Endothelial cell of umbilical vein (primary cell): ENCODE data around the gene IVD. TPM values are rescaled to one million over a fixed set of nuclear protein-coding genes. Genes with fewer than 3 reads are reported as not detected.
A peak's percentile ranks its signal among the peaks of the same experiment; 100 is the strongest.

Experiments
- BruUV-seq: library from RNA; stranded (reverse); fragments of 400-500 nt; replicated peaks from 2 replicates; lab custom pipeline; 2021; lab: Mats Ljungman, UMichigan
- CTCF ChIA-PET: fragments of 300-600, 350-600 bp; sonication (Branson Sonifier 250); formaldehyde crosslinking; loops from one replicate; lab custom pipeline; 2021; ENCODE audit warnings: antibody characterized with exemption, inconsistent platforms; lab: Charles Lee
- POLR2A ChIA-PET: fragments of 300-600, 350-600 bp; sonication (Branson Sonifier 250); formaldehyde crosslinking; loops from one replicate; lab custom pipeline; 2021; ENCODE audit warnings: antibody characterized with exemption, inconsistent platforms; lab: Charles Lee
- DNase-seq: peaks from one replicate; pipeline ENCODE4 v3.0.0-alpha.2; 2011; ENCODE audit warnings: low read depth, low spot score
- FAIRE-seq: peaks from 2 replicates; lab custom pipeline; 2011; peaks lifted over from hg19 to GRCh38; lab: Jason Lieb, UNC
- H2AFZ ChIP-seq: 2 replicates; pipeline ENCODE4 v1.6.0; 2012; ENCODE audit warnings: low read depth, low read length, control low read depth, inconsistent platforms
- H3K27ac ChIP-seq: 2 replicates; pipeline ENCODE4 v1.5.1; 2011; ENCODE audit warnings: low read depth, mild to moderate bottlenecking, control low read depth, low read length, moderate library complexity; ENCODE audit not compliant: insufficient read depth
- H3K27me3 ChIP-seq, 2 experiments: 2 replicates each; pipeline versions ENCODE4 v1.6.0 to v1.6.1; 2011; ENCODE audit warnings: low read length in 2 of 2, mixed read lengths in 1 of 2; ENCODE audit not compliant: control insufficient read depth in 2 of 2, insufficient read depth in 2 of 2
- H3K36me3 ChIP-seq, 2 experiments: 2 replicates in 1 of 2; 3 replicates in 1 of 2; pipeline ENCODE4 v1.5.1; 2011; ENCODE audit warnings: low read length in 2 of 2, mild to moderate bottlenecking in 1 of 2, moderate library complexity in 1 of 2; ENCODE audit not compliant: control insufficient read depth in 2 of 2, insufficient read depth in 2 of 2; ENCODE audit errors: extremely low read depth in 1 of 2
- H3K4me1 ChIP-seq: 3 replicates; pipeline ENCODE4 v1.5.1; 2011; ENCODE audit warnings: mild to moderate bottlenecking, low read length; ENCODE audit not compliant: control insufficient read depth, insufficient read depth; ENCODE audit errors: extremely low read depth
- H3K4me2 ChIP-seq: 2 replicates; pipeline ENCODE4 v1.6.1; 2011; ENCODE audit warnings: low read length, control low read depth, mixed read lengths; ENCODE audit not compliant: insufficient read depth
- H3K4me3 ChIP-seq, 3 experiments: fragments of 200-600 bp in 1 of 3; sonication (generic), shearing (Covaris generic) in 1 of 3; replicated peaks in 1 of 3; 2 replicates each; pipeline ENCODE4 v1.5.1; 2011 to 2016; ENCODE audit warnings: control low read depth in 3 of 3, low read length in 3 of 3, mild to moderate bottlenecking in 2 of 3, inconsistent platforms in 1 of 3, low read depth in 1 of 3, moderate library complexity in 1 of 3; ENCODE audit not compliant: insufficient read depth in 1 of 3
- H3K79me2 ChIP-seq: 2 replicates; pipeline ENCODE4 v1.6.0; 2012; ENCODE audit warnings: low read length, inconsistent platforms; ENCODE audit not compliant: control insufficient read depth, insufficient read depth
- H3K9ac ChIP-seq: replicated peaks from 2 replicates; pipeline ENCODE3; 2011; ENCODE audit warnings: low read length, control low read depth; ENCODE audit not compliant: insufficient read depth; ENCODE audit errors: extremely low read depth
- H3K9me1 ChIP-seq: replicated peaks from 3 replicates; pipeline ENCODE4 v1.6.0; 2011; ENCODE audit warnings: mild to moderate bottlenecking, low read length; ENCODE audit not compliant: control insufficient read depth, insufficient read depth; ENCODE audit errors: extremely low read depth
- H3K9me3 ChIP-seq: replicated peaks from 2 replicates; pipeline ENCODE4 v1.5.1; 2012; ENCODE audit warnings: low read length, inconsistent platforms; ENCODE audit not compliant: control insufficient read depth, insufficient read depth
- H4K20me1 ChIP-seq: replicated peaks from 2 replicates; pipeline ENCODE3; 2011; ENCODE audit warnings: mild to moderate bottlenecking, low read length; ENCODE audit not compliant: control insufficient read depth, insufficient read depth; ENCODE audit errors: extremely low read depth
- EZH2 ChIP-seq: IDR thresholded peaks from 2 replicates; pipeline ENCODE4 v1.6.1; 2012; ENCODE audit warnings: borderline replicate concordance, low read depth, mild to moderate bottlenecking, moderate library complexity, low read length, inconsistent platforms; ENCODE audit not compliant: severe bottlenecking
- FOS ChIP-seq: IDR thresholded peaks from 2 replicates; pipeline ENCODE4 v1.6.1; 2011; ENCODE audit warnings: mild to moderate bottlenecking, low read length, moderate library complexity, borderline replicate concordance; ENCODE audit not compliant: insufficient read depth
- GATA2 ChIP-seq: IDR thresholded peaks from 2 replicates; pipeline ENCODE4 v1.7.0; 2011; ENCODE audit warnings: low read depth, mild to moderate bottlenecking, moderate library complexity, mixed read lengths, low read length; ENCODE audit not compliant: insufficient read length, insufficient read depth
- JUN ChIP-seq: IDR thresholded peaks from 2 replicates; pipeline ENCODE4 v1.6.1; 2011; ENCODE audit warnings: borderline replicate concordance, low read depth; ENCODE audit not compliant: insufficient read length, insufficient read depth
- POLR2A ChIP-seq: IDR thresholded peaks from 2 replicates; pipeline ENCODE4 v1.6.1; 2012; ENCODE audit warnings: low read depth, mild to moderate bottlenecking, control low read depth, low read length
- POLR2AphosphoS5 ChIP-seq: IDR thresholded peaks from 2 replicates; pipeline ENCODE4 v1.6.1; 2012; ENCODE audit warnings: low read depth, mild to moderate bottlenecking, control low read depth, low read length, moderate library complexity; ENCODE audit not compliant: insufficient read depth
- dilution Hi-C: fragments of 300-500 bp; cut with MboI; formaldehyde crosslinking; loops from one replicate; pipeline ENCODE4 v1.15.0; 2019; ENCODE audit warnings: low sequenced_read_pairs; ENCODE audit not compliant: extremely low pct_ligation_motif_present
- intact Hi-C: fragments of 100-400 bp; cut with micrococcal nuclease; formaldehyde crosslinking; loops from one replicate; pipeline ENCODE4 v1.10.0; 2022
- polyA plus RNA-seq, 4 experiments: library from polyadenylated mRNA; depleted of rRNA in 3 of 4; stranded (reverse) in 3 of 4; unstranded in 1 of 4; fragments of >200 nt; gene quantifications; 2 replicates each; pipeline versions ENCODE4 v1.2.1 to v1.2.3, GENCODE V29; 2011 to 2012; ENCODE audit warnings: missing spikeins in 1 of 4
- total RNA-seq: library from RNA; stranded (reverse); gene quantifications from 2 replicates; pipeline ENCODE4 v1.2.3, GENCODE V29; 2021
- TF ChIP-seq, protein P1 (sequence below), 2 donors: IDR thresholded peaks; 1 replicate in 1 of 2; 2 replicates in 1 of 2; pipeline ENCODE4 v1.5.1; 2011; ENCODE audit warnings: low read length in 2 of 2, mild to moderate bottlenecking in 2 of 2, moderate library complexity in 2 of 2, control low read depth in 1 of 2, inconsistent platforms in 1 of 2, low read depth in 1 of 2; ENCODE audit not compliant: insufficient read depth in 1 of 2; ENCODE audit errors: extremely low read depth in 1 of 2

The IVD gene
- total and polyA plus RNA-seq, 2 donors (not counting 3 experiments of a cell fraction or from before 2014, with no cell fraction given) = 34.1 to 62.5 TPM

GRCh38 chr15:40448354-40448753 lies 42.8 kb downstream of the IVD start:
- ChIA-PET CTCF (no interaction called here), POLR2A (no interaction called here)
- H3K27me3 ChIP-seq = no peaks in the 10 kb centered on the region
- no peaks in the 10 kb centered on the region for H3K9me3 ChIP-seq
- dilution Hi-C loops = no loop called here
- intact Hi-C loops = no loop called here
- H3K27ac ChIP-seq = no peak overlapping the region
- no peaks in the 10 kb centered on the region for H3K36me3 ChIP-seq
- no TSS peak for BruUV-seq
- H3K4me3 ChIP-seq = no peak overlapping the region
- peaks cover 28% of the 10 kb centered on the region for H3K79me2 ChIP-seq
- H2AFZ ChIP-seq = no peak overlapping the region
- H3K4me1 ChIP-seq = no peaks in the 10 kb centered on the region
- no peaks in the 10 kb centered on the region for H3K9me1 ChIP-seq
- no peak overlapping the region for H3K9ac ChIP-seq
- no peak for DNase-seq
- no peaks in the 10 kb centered on the region for H4K20me1 ChIP-seq
- no peak for FAIRE-seq
- H3K4me2 ChIP-seq = no peak overlapping the region
- TF ChIP-seq GATA2 (no peak), POLR2AphosphoS5 (no peak), JUN (no peak), FOS (no peak)
- TF ChIP-seq, protein P1, sequence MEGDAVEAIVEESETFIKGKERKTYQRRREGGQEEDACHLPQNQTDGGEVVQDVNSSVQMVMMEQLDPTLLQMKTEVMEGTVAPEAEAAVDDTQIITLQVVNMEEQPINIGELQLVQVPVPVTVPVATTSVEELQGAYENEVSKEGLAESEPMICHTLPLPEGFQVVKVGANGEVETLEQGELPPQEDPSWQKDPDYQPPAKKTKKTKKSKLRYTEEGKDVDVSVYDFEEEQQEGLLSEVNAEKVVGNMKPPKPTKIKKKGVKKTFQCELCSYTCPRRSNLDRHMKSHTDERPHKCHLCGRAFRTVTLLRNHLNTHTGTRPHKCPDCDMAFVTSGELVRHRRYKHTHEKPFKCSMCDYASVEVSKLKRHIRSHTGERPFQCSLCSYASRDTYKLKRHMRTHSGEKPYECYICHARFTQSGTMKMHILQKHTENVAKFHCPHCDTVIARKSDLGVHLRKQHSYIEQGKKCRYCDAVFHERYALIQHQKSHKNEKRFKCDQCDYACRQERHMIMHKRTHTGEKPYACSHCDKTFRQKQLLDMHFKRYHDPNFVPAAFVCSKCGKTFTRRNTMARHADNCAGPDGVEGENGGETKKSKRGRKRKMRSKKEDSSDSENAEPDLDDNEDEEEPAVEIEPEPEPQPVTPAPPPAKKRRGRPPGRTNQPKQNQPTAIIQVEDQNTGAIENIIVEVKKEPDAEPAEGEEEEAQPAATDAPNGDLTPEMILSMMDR (IDR thresholded peaks at IDR 0.05; ENCODE audit: extremely low read depth in 1 of 2, insufficient read depth in 1 of 2, low read depth in 1 of 2, low read length in 2 of 2) = no peak

DNA sequence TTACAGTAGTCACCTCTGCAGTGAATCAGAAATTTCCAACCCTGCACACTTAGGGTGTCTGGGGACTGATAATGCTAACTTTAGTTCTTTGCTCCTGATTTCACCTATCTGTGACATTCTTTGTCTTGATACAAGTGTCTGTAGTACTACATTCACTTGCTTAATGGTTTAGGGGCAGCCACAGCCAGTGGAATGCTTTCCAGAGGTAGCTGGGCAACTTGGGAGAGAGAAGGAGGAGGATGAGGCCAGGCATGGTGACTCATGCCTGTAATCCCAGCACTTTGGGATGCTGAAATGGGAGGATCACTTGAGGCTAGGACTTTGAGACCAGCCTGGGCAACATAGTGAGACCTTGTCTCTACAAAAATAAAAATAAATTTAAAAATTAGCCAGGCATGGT lies 43.7 kb downstream of the IVD start:
- no peaks in the 10 kb centered on the region for H3K4me1 ChIP-seq
- H3K27me3 ChIP-seq = no peaks in the 10 kb centered on the region
- dilution Hi-C loops (no loop called here), intact Hi-C loops (no loop called here)
- POLR2A ChIA-PET = no interaction called here
- H4K20me1 ChIP-seq = no peaks in the 10 kb centered on the region
- no peak overlapping the region for H2AFZ ChIP-seq
- DNase-seq (no peak), FAIRE-seq (peak; percentile 15)
- peaks cover 20% of the 10 kb centered on the region for H3K79me2 ChIP-seq
- TF ChIP-seq POLR2A (no peak), EZH2 (no peak), JUN (no peak), GATA2 (no peak), POLR2AphosphoS5 (no peak), FOS (no peak)
- TF ChIP-seq, protein P1 (IDR thresholded peaks at IDR 0.05; ENCODE audit: extremely low read depth in 1 of 2, insufficient read depth in 1 of 2, low read depth in 1 of 2, low read length in 2 of 2) = no peak
- H3K4me2 ChIP-seq = no peak overlapping the region
- no peak overlapping the region for H3K27ac ChIP-seq
- no peaks in the 10 kb centered on the region for H3K9me3 ChIP-seq
- BruUV-seq = no TSS peak
- no peaks in the 10 kb centered on the region for H3K36me3 ChIP-seq
- CTCF ChIA-PET = no interaction called here
- H3K9ac ChIP-seq = no peak overlapping the region
- no peaks in the 10 kb centered on the region for H3K9me1 ChIP-seq
- no peak overlapping the region for H3K4me3 ChIP-seq
